HepG2 (cell line): ENCODE data around the gene SPRYD4. TPM values are rescaled to one million over a fixed set of nuclear protein-coding genes. Genes with fewer than 3 reads are reported as not detected.

Source experiments
- CEBPZ ChIP-seq: IDR thresholded peaks from 2 replicates; pipeline ENCODE4 v1.6.1; 2012; ENCODE audit warnings: low read length, improper control_type of control experiment
- ELF3 ChIP-seq: IDR thresholded peaks from 2 replicates; pipeline ENCODE4 v1.6.1; 2016; ENCODE audit warnings: missing genetic modification reagents, missing compliant biosample characterization
- HNF1B ChIP-seq: sonication (generic); formaldehyde crosslinking; IDR thresholded peaks from 2 replicates; pipeline ENCODE4 v1.5.1; 2020; ENCODE audit warnings: mild to moderate bottlenecking, moderate library complexity, missing genetic modification reagents
- REPIN1 ChIP-seq: sonication (generic); formaldehyde crosslinking; IDR thresholded peaks from 2 replicates; pipeline ENCODE4 v1.8.0; 2022; ENCODE audit warnings: missing genetic modification reagents, low read depth, mild to moderate bottlenecking, borderline replicate concordance
- REXO4 ChIP-seq: sonication (generic); formaldehyde crosslinking; IDR thresholded peaks from 2 replicates; pipeline ENCODE4 v1.8.0; 2022; ENCODE audit warnings: missing genetic modification reagents, mild to moderate bottlenecking, borderline replicate concordance
- SALL2 ChIP-seq: sonication (generic); formaldehyde crosslinking; IDR thresholded peaks from 2 replicates; pipeline ENCODE4 v1.8.1; 2023; ENCODE audit warnings: mild to moderate bottlenecking, missing genetic modification reagents, inconsistent platforms
- SIX1 ChIP-seq: sonication (generic); formaldehyde crosslinking; IDR thresholded peaks from 2 replicates; pipeline ENCODE4 v1.4.0; 2020; ENCODE audit warnings: missing genetic modification reagents, borderline replicate concordance
- SYNCRIP ChIP-seq: fragments of 200-400 bp; formaldehyde crosslinking; IDR thresholded peaks from 2 replicates; pipeline ENCODE4 v1.6.1; 2018; ENCODE audit warnings: mild to moderate bottlenecking, low read depth, low read length; ENCODE audit not compliant: insufficient read depth
- YEATS2 ChIP-seq: sonication (generic); formaldehyde crosslinking; IDR thresholded peaks from 2 replicates; pipeline ENCODE4 v1.4.0; 2020; ENCODE audit warnings: missing genetic modification reagents, borderline replicate concordance
- ZBTB40 ChIP-seq, 2 experiments: fragments of 450-650 bp in 1 of 2; sonication (generic) in 1 of 2; formaldehyde crosslinking in 1 of 2; IDR thresholded peaks; 2 replicates each; pipeline versions ENCODE4 v1.6.1 to v1.8.0; 2016 to 2022; ENCODE audit warnings: antibody characterized with exemption in 1 of 2, mild to moderate bottlenecking in 1 of 2, missing genetic modification reagents in 1 of 2
- polyA plus RNA-seq, 8 experiments: library from polyadenylated mRNA; depleted of rRNA in 3 of 8; stranded (reverse) in 7 of 8; unstranded in 1 of 8; fragments of >200 nt; fragmentation: Illumina TruSeq in 4 of 8; extraction: Trizol in 4 of 8; gene quantifications; 2 replicates each; pipeline versions ENCODE4 v1.2.1 to v1.2.3, GENCODE V29; 2011 to 2016; ENCODE audit warnings: low read depth in 4 of 8, missing spikeins in 1 of 8, mixed read lengths in 1 of 8; ENCODE audit not compliant: insufficient read depth in 1 of 8
- total RNA-seq, 5 experiments: library from RNA; depleted of rRNA; stranded (reverse); fragments of >200 nt; fragmentation: Illumina TruSeq; extraction: Trizol; gene quantifications; 2 replicates each; pipeline ENCODE4 v1.2.3, GENCODE V29; 2016; ENCODE audit warnings: low read depth in 1 of 5
- TF ChIP-seq, protein P1 (sequence below): sonication (generic); formaldehyde crosslinking; IDR thresholded peaks from 2 replicates; pipeline ENCODE4 v1.4.0; 2020; ENCODE audit warnings: missing genetic modification reagents

The SPRYD4 gene
- total and polyA plus RNA-seq, 2 of the 13 experiments (the other 11 are each of a cell fraction or from before 2014, with no cell fraction given): 3.9 to 4.5 TPM

GRCh38 chr12:56448860-56449621 lies 19.3 kb upstream of the SPRYD4 start, which contains the start of gene TIMELESS (continued):
- TF ChIP-seq ZBTB40 (IDR thresholded peaks at IDR 0.05) (no peak), ZBTB40 (CRISPR knock-in tag; IDR thresholded peaks at IDR 0.05) (peak; percentile 69), YEATS2 (peak; percentile 48; the same call in 1 of the 2 replicates), HNF1B (CRISPR knock-in tag) (peak; percentile 69; the same call in 1 of the 2 replicates), REPIN1 (CRISPR knock-in tag) (peak; percentile 94), CEBPZ (no peak), REXO4 (CRISPR knock-in tag) (no peak), SALL2 (CRISPR knock-in tag) (peak; percentile 77), ELF3 (peak; percentile 55; the same call in 1 of the 2 replicates), SYNCRIP (no peak), SIX1 (CRISPR knock-in tag) (no peak)
- TF ChIP-seq, protein P1, sequence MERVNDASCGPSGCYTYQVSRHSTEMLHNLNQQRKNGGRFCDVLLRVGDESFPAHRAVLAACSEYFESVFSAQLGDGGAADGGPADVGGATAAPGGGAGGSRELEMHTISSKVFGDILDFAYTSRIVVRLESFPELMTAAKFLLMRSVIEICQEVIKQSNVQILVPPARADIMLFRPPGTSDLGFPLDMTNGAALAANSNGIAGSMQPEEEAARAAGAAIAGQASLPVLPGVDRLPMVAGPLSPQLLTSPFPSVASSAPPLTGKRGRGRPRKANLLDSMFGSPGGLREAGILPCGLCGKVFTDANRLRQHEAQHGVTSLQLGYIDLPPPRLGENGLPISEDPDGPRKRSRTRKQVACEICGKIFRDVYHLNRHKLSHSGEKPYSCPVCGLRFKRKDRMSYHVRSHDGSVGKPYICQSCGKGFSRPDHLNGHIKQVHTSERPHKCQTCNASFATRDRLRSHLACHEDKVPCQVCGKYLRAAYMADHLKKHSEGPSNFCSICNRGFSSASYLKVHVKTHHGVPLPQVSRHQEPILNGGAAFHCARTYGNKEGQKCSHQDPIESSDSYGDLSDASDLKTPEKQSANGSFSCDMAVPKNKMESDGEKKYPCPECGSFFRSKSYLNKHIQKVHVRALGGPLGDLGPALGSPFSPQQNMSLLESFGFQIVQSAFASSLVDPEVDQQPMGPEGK (CRISPR knock-in tag): 0 out of 2 replicates have a peak, but pooled peaks have one; percentile 28
